Tibial nerve (tissue), 4 donors: ENCODE results near the gene DDX1.

Source experiments
- EP300 ChIP-seq, 2 donors: sonication (generic); formaldehyde crosslinking; IDR thresholded peaks; one replicate each; pipeline ENCODE4 v1.6.1; 2017; ENCODE audit warnings: antibody characterized with exemption in 2 of 2, mild to moderate bottlenecking in 1 of 2
- TF ChIP-seq, protein P1 (sequence below), 5 experiments: fragments of 200-600 bp in 3 of 5; fragments of 450-650 bp in 2 of 5; sonication (generic) in 3 of 5; IDR thresholded peaks; one replicate each; pipeline ENCODE4 v1.5.1; 2016 to 2019; ENCODE audit warnings: antibody characterized with exemption in 5 of 5, mild to moderate bottlenecking in 3 of 5, moderate library complexity in 2 of 5

GRCh38 chr2:15628899-15629855 is 37.5 kb downstream of the DDX1 start:
- TF ChIP-seq EP300 (IDR thresholded peaks at IDR 0.05) = no peak
- TF ChIP-seq, protein P1, sequence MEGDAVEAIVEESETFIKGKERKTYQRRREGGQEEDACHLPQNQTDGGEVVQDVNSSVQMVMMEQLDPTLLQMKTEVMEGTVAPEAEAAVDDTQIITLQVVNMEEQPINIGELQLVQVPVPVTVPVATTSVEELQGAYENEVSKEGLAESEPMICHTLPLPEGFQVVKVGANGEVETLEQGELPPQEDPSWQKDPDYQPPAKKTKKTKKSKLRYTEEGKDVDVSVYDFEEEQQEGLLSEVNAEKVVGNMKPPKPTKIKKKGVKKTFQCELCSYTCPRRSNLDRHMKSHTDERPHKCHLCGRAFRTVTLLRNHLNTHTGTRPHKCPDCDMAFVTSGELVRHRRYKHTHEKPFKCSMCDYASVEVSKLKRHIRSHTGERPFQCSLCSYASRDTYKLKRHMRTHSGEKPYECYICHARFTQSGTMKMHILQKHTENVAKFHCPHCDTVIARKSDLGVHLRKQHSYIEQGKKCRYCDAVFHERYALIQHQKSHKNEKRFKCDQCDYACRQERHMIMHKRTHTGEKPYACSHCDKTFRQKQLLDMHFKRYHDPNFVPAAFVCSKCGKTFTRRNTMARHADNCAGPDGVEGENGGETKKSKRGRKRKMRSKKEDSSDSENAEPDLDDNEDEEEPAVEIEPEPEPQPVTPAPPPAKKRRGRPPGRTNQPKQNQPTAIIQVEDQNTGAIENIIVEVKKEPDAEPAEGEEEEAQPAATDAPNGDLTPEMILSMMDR (IDR thresholded peaks at IDR 0.05) = no peak
